Endothelial cell of umbilical vein (primary cell): Measurements from ENCODE around the gene SUCNR1. TPM values are rescaled to one million over a fixed set of nuclear protein-coding genes. Genes with fewer than 3 reads are reported as not detected.
A peak's percentile ranks its signal among the peaks of the same experiment; 100 is the strongest.
"Not testable (repeated sequence)": the region's sequence is repeated elsewhere in the genome, so short reads cannot be mapped to it uniquely, and the experiment has no call there.

Source experiments
- BruUV-seq: library from RNA; stranded (reverse); fragments of 400-500 nt; replicated peaks from 2 replicates; lab custom pipeline; 2021; lab: Mats Ljungman, UMichigan
- CTCF ChIA-PET: fragments of 300-600, 350-600 bp; sonication (Branson Sonifier 250); formaldehyde crosslinking; loops from one replicate; lab custom pipeline; 2021; ENCODE audit warnings: antibody characterized with exemption, inconsistent platforms; lab: Charles Lee
- POLR2A ChIA-PET: fragments of 300-600, 350-600 bp; sonication (Branson Sonifier 250); formaldehyde crosslinking; loops from one replicate; lab custom pipeline; 2021; ENCODE audit warnings: antibody characterized with exemption, inconsistent platforms; lab: Charles Lee
- DNase-seq: peaks from one replicate; pipeline ENCODE4 v3.0.0-alpha.2; 2011; ENCODE audit warnings: low read depth, low spot score
- FAIRE-seq: peaks from 2 replicates; lab custom pipeline; 2011; peaks lifted over from hg19 to GRCh38; lab: Jason Lieb, UNC
- H2AFZ ChIP-seq: 2 replicates; pipeline ENCODE4 v1.6.0; 2012; ENCODE audit warnings: low read depth, low read length, control low read depth, inconsistent platforms
- H3K27ac ChIP-seq: 2 replicates; pipeline ENCODE4 v1.5.1; 2011; ENCODE audit warnings: low read depth, mild to moderate bottlenecking, control low read depth, low read length, moderate library complexity; ENCODE audit not compliant: insufficient read depth
- H3K27me3 ChIP-seq, 2 experiments: 2 replicates each; pipeline versions ENCODE4 v1.6.0 to v1.6.1; 2011; ENCODE audit warnings: low read length in 2 of 2, mixed read lengths in 1 of 2; ENCODE audit not compliant: control insufficient read depth in 2 of 2, insufficient read depth in 2 of 2
- H3K36me3 ChIP-seq, 2 experiments: 2 replicates in 1 of 2; 3 replicates in 1 of 2; pipeline ENCODE4 v1.5.1; 2011; ENCODE audit warnings: low read length in 2 of 2, mild to moderate bottlenecking in 1 of 2, moderate library complexity in 1 of 2; ENCODE audit not compliant: control insufficient read depth in 2 of 2, insufficient read depth in 2 of 2; ENCODE audit errors: extremely low read depth in 1 of 2
- H3K4me1 ChIP-seq: 3 replicates; pipeline ENCODE4 v1.5.1; 2011; ENCODE audit warnings: mild to moderate bottlenecking, low read length; ENCODE audit not compliant: control insufficient read depth, insufficient read depth; ENCODE audit errors: extremely low read depth
- H3K4me2 ChIP-seq: 2 replicates; pipeline ENCODE4 v1.6.1; 2011; ENCODE audit warnings: low read length, control low read depth, mixed read lengths; ENCODE audit not compliant: insufficient read depth
- H3K4me3 ChIP-seq, 3 experiments: fragments of 200-600 bp in 1 of 3; sonication (generic), shearing (Covaris generic) in 1 of 3; replicated peaks in 1 of 3; 2 replicates each; pipeline ENCODE4 v1.5.1; 2011 to 2016; ENCODE audit warnings: control low read depth in 3 of 3, low read length in 3 of 3, mild to moderate bottlenecking in 2 of 3, inconsistent platforms in 1 of 3, low read depth in 1 of 3, moderate library complexity in 1 of 3; ENCODE audit not compliant: insufficient read depth in 1 of 3
- H3K79me2 ChIP-seq: 2 replicates; pipeline ENCODE4 v1.6.0; 2012; ENCODE audit warnings: low read length, inconsistent platforms; ENCODE audit not compliant: control insufficient read depth, insufficient read depth
- H3K9ac ChIP-seq: replicated peaks from 2 replicates; pipeline ENCODE3; 2011; ENCODE audit warnings: low read length, control low read depth; ENCODE audit not compliant: insufficient read depth; ENCODE audit errors: extremely low read depth
- H3K9me1 ChIP-seq: replicated peaks from 3 replicates; pipeline ENCODE4 v1.6.0; 2011; ENCODE audit warnings: mild to moderate bottlenecking, low read length; ENCODE audit not compliant: control insufficient read depth, insufficient read depth; ENCODE audit errors: extremely low read depth
- H3K9me3 ChIP-seq: replicated peaks from 2 replicates; pipeline ENCODE4 v1.5.1; 2012; ENCODE audit warnings: low read length, inconsistent platforms; ENCODE audit not compliant: control insufficient read depth, insufficient read depth
- H4K20me1 ChIP-seq: replicated peaks from 2 replicates; pipeline ENCODE3; 2011; ENCODE audit warnings: mild to moderate bottlenecking, low read length; ENCODE audit not compliant: control insufficient read depth, insufficient read depth; ENCODE audit errors: extremely low read depth
- CTCF ChIP-seq, 2 donors: IDR thresholded peaks; 1 replicate in 1 of 2; 2 replicates in 1 of 2; pipeline ENCODE4 v1.5.1; 2011; ENCODE audit warnings: low read length in 2 of 2, mild to moderate bottlenecking in 2 of 2, moderate library complexity in 2 of 2, control low read depth in 1 of 2, inconsistent platforms in 1 of 2, low read depth in 1 of 2; ENCODE audit not compliant: insufficient read depth in 1 of 2; ENCODE audit errors: extremely low read depth in 1 of 2
- FOS ChIP-seq: IDR thresholded peaks from 2 replicates; pipeline ENCODE4 v1.6.1; 2011; ENCODE audit warnings: mild to moderate bottlenecking, low read length, moderate library complexity, borderline replicate concordance; ENCODE audit not compliant: insufficient read depth
- GATA2 ChIP-seq: IDR thresholded peaks from 2 replicates; pipeline ENCODE4 v1.7.0; 2011; ENCODE audit warnings: low read depth, mild to moderate bottlenecking, moderate library complexity, mixed read lengths, low read length; ENCODE audit not compliant: insufficient read length, insufficient read depth
- JUN ChIP-seq: IDR thresholded peaks from 2 replicates; pipeline ENCODE4 v1.6.1; 2011; ENCODE audit warnings: borderline replicate concordance, low read depth; ENCODE audit not compliant: insufficient read length, insufficient read depth
- MAX ChIP-seq: IDR thresholded peaks from 2 replicates; pipeline ENCODE4 v1.6.1; 2011; ENCODE audit not compliant: insufficient read depth, insufficient read length
- dilution Hi-C: fragments of 300-500 bp; cut with MboI; formaldehyde crosslinking; loops from one replicate; pipeline ENCODE4 v1.15.0; 2019; ENCODE audit warnings: low sequenced_read_pairs; ENCODE audit not compliant: extremely low pct_ligation_motif_present
- intact Hi-C: fragments of 100-400 bp; cut with micrococcal nuclease; formaldehyde crosslinking; loops from one replicate; pipeline ENCODE4 v1.10.0; 2022
- polyA plus RNA-seq, 4 experiments: library from polyadenylated mRNA; depleted of rRNA in 3 of 4; stranded (reverse) in 3 of 4; unstranded in 1 of 4; fragments of >200 nt; gene quantifications; 2 replicates each; pipeline versions ENCODE4 v1.2.1 to v1.2.3, GENCODE V29; 2011 to 2012; ENCODE audit warnings: missing spikeins in 1 of 4
- total RNA-seq: library from RNA; stranded (reverse); gene quantifications from 2 replicates; pipeline ENCODE4 v1.2.3, GENCODE V29; 2021

SUCNR1 gene
- total and polyA plus RNA-seq, 2 donors (not counting 3 experiments of a cell fraction or from before 2014, with no cell fraction given): not detected

GRCh38 chr3:151895478-151896241 lies 22.2 kb downstream of the SUCNR1 start:
- intact Hi-C loops (no loop called here), dilution Hi-C loops (no loop called here)
- POLR2A ChIA-PET: no interaction called here
- H3K4me1 ChIP-seq: peaks cover 25% of the 10 kb centered on the region
- no peaks in the 10 kb centered on the region for H3K79me2 ChIP-seq
- DNase-seq: peak; percentile 78
- no peak overlapping the region for H3K4me3 ChIP-seq
- H3K4me2 ChIP-seq: peak overlapping the region; percentile 34
- no TSS peak for BruUV-seq
- H3K36me3 ChIP-seq: no peaks in the 10 kb centered on the region
- H3K9ac ChIP-seq: no peak overlapping the region
- no peak for FAIRE-seq
- no peaks in the 10 kb centered on the region for H3K9me1 ChIP-seq
- no peaks in the 10 kb centered on the region for H4K20me1 ChIP-seq
- H3K27ac ChIP-seq: no peak overlapping the region
- no peaks in the 10 kb centered on the region for H3K27me3 ChIP-seq
- CTCF ChIA-PET: interaction anchor here (0.7 to 1.3 kb wide), 2 partner anchors 24 to 667 kb away, joined by 3 read pairs; no protein-coding TSS in a partner anchor
- no peaks in the 10 kb centered on the region for H3K9me3 ChIP-seq
- peak; percentile 36 for TF ChIP-seq JUN
- peak; percentile 6 for TF ChIP-seq GATA2
- no peak for TF ChIP-seq MAX
- no peak overlapping the region for H2AFZ ChIP-seq

- TF ChIP-seq JUN (peak; percentile 16), GATA2 (peak; percentile 33), CTCF (IDR thresholded peaks at IDR 0.05; ENCODE audit: extremely low read depth in 1 of 2, insufficient read depth in 1 of 2, low read depth in 1 of 2, low read length in 2 of 2) (no peak), FOS (peak; percentile 75)
- DNase-seq (peak; percentile 75), FAIRE-seq (no peak)
- Histone ChIP-seq H3K4me2 (peak overlapping the region; percentile 34), H3K79me2 (no peaks in the 10 kb centered on the region), H3K4me3 (no peak overlapping the region), H3K36me3 (no peaks in the 10 kb centered on the region), H3K9me1 (no peaks in the 10 kb centered on the region), H3K4me1 (peaks cover 32% of the 10 kb centered on the region), H4K20me1 (no peaks in the 10 kb centered on the region), H3K9me3 (no peaks in the 10 kb centered on the region), H3K27ac (no peak overlapping the region), H3K27me3 (no peaks in the 10 kb centered on the region), H3K9ac (no peak overlapping the region), H2AFZ (no peak overlapping the region)
- dilution Hi-C loops: no loop called here
- ChIA-PET CTCF (interaction anchor here (0.7 kb wide), 1 partner anchor 668 kb away, joined by 3 read pairs; no protein-coding TSS in a partner anchor), POLR2A (no interaction called here)
- intact Hi-C loops: no loop called here
- no TSS peak for BruUV-seq
Observed at GRCh38 chr3:151896246-151897012, 23.0 kb downstream of the SUCNR1 start.

GRCh38 chr3:151898121-151898520 lies 24.7 kb downstream of the SUCNR1 start:
- CTCF ChIA-PET, H4K20me1 ChIP-seq, H3K4me3 ChIP-seq, intact Hi-C loops, H3K79me2 ChIP-seq, BruUV-seq, H3K4me2 ChIP-seq, H2AFZ ChIP-seq, H3K9me1 ChIP-seq, H3K36me3 ChIP-seq, DNase-seq, H3K27ac ChIP-seq, POLR2A ChIA-PET, H3K9ac ChIP-seq, H3K27me3 ChIP-seq, H3K9me3 ChIP-seq, FAIRE-seq, dilution Hi-C loops: not testable (repeated sequence)
- peaks cover 45% of the 10 kb centered on the region for H3K4me1 ChIP-seq
